Endothelial cell of umbilical vein (primary cell): ENCODE data around the gene MRPL41. TPM values are rescaled to one million over a fixed set of nuclear protein-coding genes. Genes with fewer than 3 reads are reported as not detected.
"Not testable (repeated sequence)": the region's sequence is repeated elsewhere in the genome, so short reads cannot be mapped to it uniquely, and the experiment has no call there.

Source experiments
- BruUV-seq: library from RNA; stranded (reverse); fragments of 400-500 nt; replicated peaks from 2 replicates; lab custom pipeline; 2021; lab: Mats Ljungman, UMichigan
- CTCF ChIA-PET: fragments of 300-600, 350-600 bp; sonication (Branson Sonifier 250); formaldehyde crosslinking; loops from one replicate; lab custom pipeline; 2021; ENCODE audit warnings: antibody characterized with exemption, inconsistent platforms; lab: Charles Lee
- POLR2A ChIA-PET: fragments of 300-600, 350-600 bp; sonication (Branson Sonifier 250); formaldehyde crosslinking; loops from one replicate; lab custom pipeline; 2021; ENCODE audit warnings: antibody characterized with exemption, inconsistent platforms; lab: Charles Lee
- DNase-seq: peaks from one replicate; pipeline ENCODE4 v3.0.0-alpha.2; 2011; ENCODE audit warnings: low read depth, low spot score
- FAIRE-seq: peaks from 2 replicates; lab custom pipeline; 2011; peaks lifted over from hg19 to GRCh38; lab: Jason Lieb, UNC
- H2AFZ ChIP-seq: 2 replicates; pipeline ENCODE4 v1.6.0; 2012; ENCODE audit warnings: low read depth, low read length, control low read depth, inconsistent platforms
- H3K27ac ChIP-seq: 2 replicates; pipeline ENCODE4 v1.5.1; 2011; ENCODE audit warnings: low read depth, mild to moderate bottlenecking, control low read depth, low read length, moderate library complexity; ENCODE audit not compliant: insufficient read depth
- H3K27me3 ChIP-seq, 2 experiments: 2 replicates each; pipeline versions ENCODE4 v1.6.0 to v1.6.1; 2011; ENCODE audit warnings: low read length in 2 of 2, mixed read lengths in 1 of 2; ENCODE audit not compliant: control insufficient read depth in 2 of 2, insufficient read depth in 2 of 2
- H3K36me3 ChIP-seq, 2 experiments: 2 replicates in 1 of 2; 3 replicates in 1 of 2; pipeline ENCODE4 v1.5.1; 2011; ENCODE audit warnings: low read length in 2 of 2, mild to moderate bottlenecking in 1 of 2, moderate library complexity in 1 of 2; ENCODE audit not compliant: control insufficient read depth in 2 of 2, insufficient read depth in 2 of 2; ENCODE audit errors: extremely low read depth in 1 of 2
- H3K4me1 ChIP-seq: 3 replicates; pipeline ENCODE4 v1.5.1; 2011; ENCODE audit warnings: mild to moderate bottlenecking, low read length; ENCODE audit not compliant: control insufficient read depth, insufficient read depth; ENCODE audit errors: extremely low read depth
- H3K4me2 ChIP-seq: 2 replicates; pipeline ENCODE4 v1.6.1; 2011; ENCODE audit warnings: low read length, control low read depth, mixed read lengths; ENCODE audit not compliant: insufficient read depth
- H3K4me3 ChIP-seq, 3 experiments: fragments of 200-600 bp in 1 of 3; sonication (generic), shearing (Covaris generic) in 1 of 3; replicated peaks in 1 of 3; 2 replicates each; pipeline ENCODE4 v1.5.1; 2011 to 2016; ENCODE audit warnings: control low read depth in 3 of 3, low read length in 3 of 3, mild to moderate bottlenecking in 2 of 3, inconsistent platforms in 1 of 3, low read depth in 1 of 3, moderate library complexity in 1 of 3; ENCODE audit not compliant: insufficient read depth in 1 of 3
- H3K79me2 ChIP-seq: 2 replicates; pipeline ENCODE4 v1.6.0; 2012; ENCODE audit warnings: low read length, inconsistent platforms; ENCODE audit not compliant: control insufficient read depth, insufficient read depth
- H3K9ac ChIP-seq: replicated peaks from 2 replicates; pipeline ENCODE3; 2011; ENCODE audit warnings: low read length, control low read depth; ENCODE audit not compliant: insufficient read depth; ENCODE audit errors: extremely low read depth
- H3K9me1 ChIP-seq: replicated peaks from 3 replicates; pipeline ENCODE4 v1.6.0; 2011; ENCODE audit warnings: mild to moderate bottlenecking, low read length; ENCODE audit not compliant: control insufficient read depth, insufficient read depth; ENCODE audit errors: extremely low read depth
- H3K9me3 ChIP-seq: replicated peaks from 2 replicates; pipeline ENCODE4 v1.5.1; 2012; ENCODE audit warnings: low read length, inconsistent platforms; ENCODE audit not compliant: control insufficient read depth, insufficient read depth
- H4K20me1 ChIP-seq: replicated peaks from 2 replicates; pipeline ENCODE3; 2011; ENCODE audit warnings: mild to moderate bottlenecking, low read length; ENCODE audit not compliant: control insufficient read depth, insufficient read depth; ENCODE audit errors: extremely low read depth
- EZH2 ChIP-seq: IDR thresholded peaks from 2 replicates; pipeline ENCODE4 v1.6.1; 2012; ENCODE audit warnings: borderline replicate concordance, low read depth, mild to moderate bottlenecking, moderate library complexity, low read length, inconsistent platforms; ENCODE audit not compliant: severe bottlenecking
- MYC ChIP-seq: IDR thresholded peaks from one replicate; pipeline ENCODE4 v1.6.1; 2011; ENCODE audit warnings: mild to moderate bottlenecking, low read depth, low read length
- dilution Hi-C: fragments of 300-500 bp; cut with MboI; formaldehyde crosslinking; loops from one replicate; pipeline ENCODE4 v1.15.0; 2019; ENCODE audit warnings: low sequenced_read_pairs; ENCODE audit not compliant: extremely low pct_ligation_motif_present
- intact Hi-C: fragments of 100-400 bp; cut with micrococcal nuclease; formaldehyde crosslinking; loops from one replicate; pipeline ENCODE4 v1.10.0; 2022
- polyA plus RNA-seq, 4 experiments: library from polyadenylated mRNA; depleted of rRNA in 3 of 4; stranded (reverse) in 3 of 4; unstranded in 1 of 4; fragments of >200 nt; gene quantifications; 2 replicates each; pipeline versions ENCODE4 v1.2.1 to v1.2.3, GENCODE V29; 2011 to 2012; ENCODE audit warnings: missing spikeins in 1 of 4
- total RNA-seq: library from RNA; stranded (reverse); gene quantifications from 2 replicates; pipeline ENCODE4 v1.2.3, GENCODE V29; 2021

Gene MRPL41
- total and polyA plus RNA-seq, 2 donors (not counting 3 experiments of a cell fraction or from before 2014, with no cell fraction given): 50.4 to 50.7 TPM

DNA sequence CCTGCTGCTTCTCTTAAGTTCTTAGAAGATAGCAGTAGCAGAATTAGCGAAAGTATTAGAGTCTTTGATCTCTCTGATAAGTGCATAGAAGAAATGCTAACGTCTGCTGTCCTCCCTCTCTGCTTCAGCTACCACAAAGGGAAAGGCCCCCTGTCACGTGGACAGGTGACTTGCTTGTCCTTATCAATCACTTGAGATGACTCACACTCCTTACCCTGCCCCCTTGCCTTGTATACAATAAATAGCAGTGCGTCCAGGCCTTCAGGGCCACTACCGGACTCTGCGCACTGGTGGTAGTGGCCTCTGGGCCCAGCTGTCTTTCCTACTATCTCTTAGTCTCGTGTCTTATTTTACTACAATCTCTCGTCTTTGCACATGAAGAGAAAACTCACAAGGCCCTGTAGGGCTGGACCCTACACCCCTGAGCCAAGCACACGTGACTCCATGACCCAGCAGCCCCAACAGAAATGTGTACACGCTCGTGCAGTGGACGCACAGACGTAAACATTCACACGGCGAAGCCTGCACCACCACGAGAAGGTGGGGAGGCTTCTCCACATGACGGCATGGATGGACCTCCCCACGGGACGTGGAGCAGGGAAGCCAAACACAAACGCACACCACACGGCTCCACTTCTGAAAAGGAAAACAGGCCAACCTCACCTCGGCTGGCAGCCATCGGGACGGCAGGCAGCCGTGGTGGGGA, 39.8 kb upstream of the MRPL41 start:
- BruUV-seq: no TSS peak
- Histone ChIP-seq H3K9ac (no peak overlapping the region), H3K36me3 (no peaks in the 10 kb centered on the region), H3K9me3 (no peaks in the 10 kb centered on the region), H3K27me3 (no peaks in the 10 kb centered on the region), H4K20me1 (no peaks in the 10 kb centered on the region), H3K4me2 (no peak overlapping the region), H3K4me3 (no peak overlapping the region), H3K27ac (no peak overlapping the region), H3K9me1 (no peaks in the 10 kb centered on the region), H2AFZ (no peak overlapping the region), H3K79me2 (no peaks in the 10 kb centered on the region), H3K4me1 (no peaks in the 10 kb centered on the region)
- CTCF ChIA-PET: no interaction called here
- DNase-seq (no peak), FAIRE-seq (no peak)
- intact Hi-C loops: no loop called here
- TF ChIP-seq EZH2: no peak
- TF ChIP-seq MYC: no peak
- dilution Hi-C loops: no loop called here
- POLR2A ChIA-PET: no interaction called here

DNA sequence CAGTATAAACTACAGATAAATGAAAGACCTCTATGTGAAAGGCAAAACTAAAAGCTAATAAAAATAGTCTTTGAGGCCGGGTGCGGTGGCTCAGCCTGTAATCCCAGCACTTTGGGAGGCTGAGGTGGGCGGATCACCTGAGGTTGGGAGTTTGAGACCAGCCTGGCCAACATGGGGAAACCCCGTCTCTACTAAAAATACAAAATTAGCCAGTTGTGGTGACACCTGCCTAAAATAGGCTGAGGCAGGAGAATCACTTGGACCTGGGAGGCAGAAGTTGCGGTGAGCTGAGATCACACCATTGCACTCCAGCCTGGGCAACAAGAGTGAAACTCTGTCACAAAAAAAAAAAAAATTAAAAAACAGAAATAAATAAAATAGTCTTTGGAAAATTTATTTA, 38.5 kb upstream of the MRPL41 start:
- POLR2A ChIA-PET, H3K36me3 ChIP-seq, H3K9me3 ChIP-seq, H4K20me1 ChIP-seq, intact Hi-C loops, BruUV-seq, DNase-seq, H3K4me2 ChIP-seq, H3K9ac ChIP-seq, H3K4me1 ChIP-seq, dilution Hi-C loops, H3K9me1 ChIP-seq, CTCF ChIA-PET, H2AFZ ChIP-seq, H3K27me3 ChIP-seq, FAIRE-seq, H3K4me3 ChIP-seq, H3K27ac ChIP-seq, H3K79me2 ChIP-seq: not testable (repeated sequence)

DNA sequence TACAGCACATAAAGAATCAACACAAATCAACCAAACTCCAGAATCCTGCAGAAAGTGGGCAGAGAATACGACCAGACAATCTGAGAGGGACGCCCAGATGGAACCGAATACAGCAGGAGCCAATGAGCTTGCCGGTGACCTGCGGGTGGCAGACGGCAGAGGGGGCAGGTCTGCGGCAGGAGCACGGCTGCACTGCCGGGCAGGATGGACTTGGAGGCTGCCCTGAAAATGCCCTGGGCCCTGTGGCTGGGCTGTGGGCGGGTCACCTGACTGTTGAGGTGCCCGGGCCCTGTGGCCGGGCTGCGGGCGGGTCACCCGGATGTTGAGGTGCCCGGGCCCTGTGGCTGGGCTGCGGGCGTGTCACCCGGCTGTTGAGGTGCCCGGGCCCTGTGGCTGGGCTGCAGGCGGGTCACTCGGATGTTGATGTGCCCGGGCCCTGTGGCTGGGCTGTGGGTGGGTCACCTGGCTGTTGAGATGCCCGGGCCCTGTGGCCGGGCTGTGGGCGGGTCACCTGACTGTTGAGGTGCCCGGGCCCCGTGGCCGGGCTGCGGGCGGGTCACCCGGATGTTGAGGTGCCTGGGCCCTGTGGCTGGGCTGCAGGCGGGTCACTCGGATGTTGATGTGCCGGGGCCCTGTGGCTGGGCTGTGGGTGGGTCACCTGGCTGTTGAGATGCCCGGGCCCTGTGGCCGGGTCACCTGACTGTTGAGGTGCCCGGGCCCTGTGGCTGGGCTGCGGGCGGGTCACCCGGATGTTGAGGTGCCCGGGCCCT, 37.7 kb upstream of the MRPL41 start:
- H3K4me1 ChIP-seq, H3K9me1 ChIP-seq, FAIRE-seq, BruUV-seq, H3K79me2 ChIP-seq, H3K27me3 ChIP-seq, H4K20me1 ChIP-seq, H3K27ac ChIP-seq, dilution Hi-C loops, H2AFZ ChIP-seq, CTCF ChIA-PET, H3K9me3 ChIP-seq, intact Hi-C loops, H3K36me3 ChIP-seq, H3K4me2 ChIP-seq, H3K4me3 ChIP-seq, POLR2A ChIA-PET, DNase-seq, H3K9ac ChIP-seq: not testable (repeated sequence)
